Thoracic aorta (tissue), 2 donors: ENCODE data around the gene USP48. TPM values are rescaled to one million over a fixed set of nuclear protein-coding genes. Genes with fewer than 3 reads are reported as not detected.

Experiments
- ATAC-seq: fragments of 150-250 bp; one replicate; pipeline ENCODE4 v1.8.0; 2017; ENCODE audit warnings: low read depth; ENCODE audit not compliant: insufficient number of reproducible peaks, low FRiP score
- DNase-seq: peaks from one replicate; pipeline ENCODE4 v3.0.0-alpha.2; 2020; ENCODE audit warnings: low spot score
- H3K27ac ChIP-seq, 2 donors: fragments of 200-600 bp; sonication (generic); 1 replicate in 1 of 2; 2 replicates in 1 of 2; pipeline ENCODE4 v1.5.1; 2016; ENCODE audit warnings: mild to moderate bottlenecking in 2 of 2, moderate library complexity in 2 of 2
- H3K27me3 ChIP-seq: fragments of 200-600 bp; sonication (generic); replicated peaks from 2 replicates; pipeline ENCODE4 v1.6.0; 2016; ENCODE audit warnings: mild to moderate bottlenecking; ENCODE audit not compliant: insufficient read depth
- H3K36me3 ChIP-seq: fragments of 200-600 bp; sonication (generic); one replicate; pipeline ENCODE4 v1.5.1; 2016
- H3K4me1 ChIP-seq, 2 donors: fragments of 200-600 bp; sonication (generic); 1 replicate in 1 of 2; 2 replicates in 1 of 2; pipeline versions ENCODE4 v1.5.1 to v1.6.0; 2016; ENCODE audit warnings: low read depth in 2 of 2, mild to moderate bottlenecking in 1 of 2; ENCODE audit not compliant: control insufficient read depth in 1 of 2
- H3K4me3 ChIP-seq: fragments of 200-600 bp; sonication (generic); 2 replicates; pipeline ENCODE4 v1.5.1; 2016; ENCODE audit warnings: mild to moderate bottlenecking
- H3K9me3 ChIP-seq: fragments of 200-600 bp; sonication (generic); 2 replicates; pipeline ENCODE4 v1.5.1; 2016
- CTCF ChIP-seq: fragments of 200-600 bp; sonication (generic); IDR thresholded peaks from one replicate; pipeline ENCODE4 v1.5.1; 2019; ENCODE audit warnings: antibody characterized with exemption
- total RNA-seq, 2 donors: library from RNA; depleted of rRNA; stranded (reverse); fragments of >200 nt; gene quantifications; one replicate each; pipeline versions ENCODE4 v1.1.0 to v1.2.3, GENCODE V29; 2016

Gene USP48
- total RNA-seq, 2 donors from 2014 or later = 48.9 to 77.5 TPM

- no peak for ATAC-seq
- H3K27me3 ChIP-seq = no peaks in the 10 kb centered on the region
- no peak for TF ChIP-seq CTCF
- H3K4me3 ChIP-seq = no peak overlapping the region
- DNase-seq = no peak
- H3K9me3 ChIP-seq = no peaks in the 10 kb centered on the region
- H3K4me1 ChIP-seq = no peaks in the 10 kb centered on the region
- H3K27ac ChIP-seq = no peak overlapping the region
- no peaks in the 10 kb centered on the region for H3K36me3 ChIP-seq
Observed at GRCh38 chr1:21636029-21636428, 146.9 kb downstream of the USP48 start.

- TF ChIP-seq CTCF = no peak
- no peak for ATAC-seq
- H3K27ac ChIP-seq = no peak overlapping the region
Observed at GRCh38 chr1:21634806-21635535, 148.0 kb downstream of the USP48 start.

GRCh38 chr1:21633992-21634805 is 148.8 kb downstream of the USP48 start:
- no peak overlapping the region for H3K27ac ChIP-seq
- H3K27me3 ChIP-seq = no peaks in the 10 kb centered on the region
- no peak for DNase-seq

More at GRCh38 chr1:21634806-21635535, 148.0 kb downstream of the USP48 start:
- H3K9me3 ChIP-seq = no peaks in the 10 kb centered on the region
- H3K4me1 ChIP-seq = no peaks in the 10 kb centered on the region
- no peak overlapping the region for H3K4me3 ChIP-seq
- no peak for DNase-seq
- no peaks in the 10 kb centered on the region for H3K36me3 ChIP-seq
- no peaks in the 10 kb centered on the region for H3K27me3 ChIP-seq

GRCh38 chr1:21633141-21633755 is 149.7 kb downstream of the USP48 start:
- no peaks in the 10 kb centered on the region for H3K4me1 ChIP-seq
- no peak for ATAC-seq
- H3K27me3 ChIP-seq = no peaks in the 10 kb centered on the region
- no peaks in the 10 kb centered on the region for H3K36me3 ChIP-seq
- no peak for TF ChIP-seq CTCF
- DNase-seq = no peak
- H3K27ac ChIP-seq = no peak overlapping the region
- H3K9me3 ChIP-seq = no peaks in the 10 kb centered on the region
- H3K4me3 ChIP-seq = no peak overlapping the region

More at GRCh38 chr1:21633992-21634805, 148.8 kb downstream of the USP48 start:
- TF ChIP-seq CTCF = no peak
- Histone ChIP-seq H3K4me1 (no peaks in the 10 kb centered on the region), H3K4me3 (no peak overlapping the region), H3K9me3 (no peaks in the 10 kb centered on the region), H3K36me3 (no peaks in the 10 kb centered on the region)
- ATAC-seq = no peak
